ENCODE data around the gene SHE.

DNA sequence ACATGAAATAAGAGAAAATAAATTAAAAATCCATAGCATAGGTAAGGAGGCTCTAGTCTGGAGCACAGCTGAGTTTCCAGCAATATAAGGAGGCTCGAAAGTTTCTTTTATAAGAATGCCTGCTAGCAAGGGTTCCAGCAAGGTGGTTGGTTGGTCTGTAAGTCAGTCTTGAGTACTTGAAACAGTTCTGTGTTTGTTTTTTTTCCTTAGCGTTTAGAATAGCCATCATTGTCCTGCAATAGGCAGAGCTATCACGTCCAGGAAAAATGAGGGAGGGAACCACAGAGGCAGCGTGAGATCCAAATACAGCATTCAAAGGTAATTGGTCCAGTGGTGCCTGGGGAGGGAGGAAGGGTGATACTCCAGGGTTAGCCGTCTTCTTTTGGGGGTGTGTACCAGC, 47.9 kb upstream of the SHE start:
- TF ChIP-seq YY1 (IDR thresholded peaks at IDR 0.05): no peak
- TF ChIP-seq, protein P1, sequence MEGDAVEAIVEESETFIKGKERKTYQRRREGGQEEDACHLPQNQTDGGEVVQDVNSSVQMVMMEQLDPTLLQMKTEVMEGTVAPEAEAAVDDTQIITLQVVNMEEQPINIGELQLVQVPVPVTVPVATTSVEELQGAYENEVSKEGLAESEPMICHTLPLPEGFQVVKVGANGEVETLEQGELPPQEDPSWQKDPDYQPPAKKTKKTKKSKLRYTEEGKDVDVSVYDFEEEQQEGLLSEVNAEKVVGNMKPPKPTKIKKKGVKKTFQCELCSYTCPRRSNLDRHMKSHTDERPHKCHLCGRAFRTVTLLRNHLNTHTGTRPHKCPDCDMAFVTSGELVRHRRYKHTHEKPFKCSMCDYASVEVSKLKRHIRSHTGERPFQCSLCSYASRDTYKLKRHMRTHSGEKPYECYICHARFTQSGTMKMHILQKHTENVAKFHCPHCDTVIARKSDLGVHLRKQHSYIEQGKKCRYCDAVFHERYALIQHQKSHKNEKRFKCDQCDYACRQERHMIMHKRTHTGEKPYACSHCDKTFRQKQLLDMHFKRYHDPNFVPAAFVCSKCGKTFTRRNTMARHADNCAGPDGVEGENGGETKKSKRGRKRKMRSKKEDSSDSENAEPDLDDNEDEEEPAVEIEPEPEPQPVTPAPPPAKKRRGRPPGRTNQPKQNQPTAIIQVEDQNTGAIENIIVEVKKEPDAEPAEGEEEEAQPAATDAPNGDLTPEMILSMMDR (IDR thresholded peaks at IDR 0.05; ENCODE audit: low read depth, low read length, missing input control): no peak
- TF ChIP-seq TAF1 (conservative IDR thresholded peaks at IDR 0.05): no peak

Data from liver (tissue), 3 donors.